ENCODE measurements around the gene COX14.

DNA sequence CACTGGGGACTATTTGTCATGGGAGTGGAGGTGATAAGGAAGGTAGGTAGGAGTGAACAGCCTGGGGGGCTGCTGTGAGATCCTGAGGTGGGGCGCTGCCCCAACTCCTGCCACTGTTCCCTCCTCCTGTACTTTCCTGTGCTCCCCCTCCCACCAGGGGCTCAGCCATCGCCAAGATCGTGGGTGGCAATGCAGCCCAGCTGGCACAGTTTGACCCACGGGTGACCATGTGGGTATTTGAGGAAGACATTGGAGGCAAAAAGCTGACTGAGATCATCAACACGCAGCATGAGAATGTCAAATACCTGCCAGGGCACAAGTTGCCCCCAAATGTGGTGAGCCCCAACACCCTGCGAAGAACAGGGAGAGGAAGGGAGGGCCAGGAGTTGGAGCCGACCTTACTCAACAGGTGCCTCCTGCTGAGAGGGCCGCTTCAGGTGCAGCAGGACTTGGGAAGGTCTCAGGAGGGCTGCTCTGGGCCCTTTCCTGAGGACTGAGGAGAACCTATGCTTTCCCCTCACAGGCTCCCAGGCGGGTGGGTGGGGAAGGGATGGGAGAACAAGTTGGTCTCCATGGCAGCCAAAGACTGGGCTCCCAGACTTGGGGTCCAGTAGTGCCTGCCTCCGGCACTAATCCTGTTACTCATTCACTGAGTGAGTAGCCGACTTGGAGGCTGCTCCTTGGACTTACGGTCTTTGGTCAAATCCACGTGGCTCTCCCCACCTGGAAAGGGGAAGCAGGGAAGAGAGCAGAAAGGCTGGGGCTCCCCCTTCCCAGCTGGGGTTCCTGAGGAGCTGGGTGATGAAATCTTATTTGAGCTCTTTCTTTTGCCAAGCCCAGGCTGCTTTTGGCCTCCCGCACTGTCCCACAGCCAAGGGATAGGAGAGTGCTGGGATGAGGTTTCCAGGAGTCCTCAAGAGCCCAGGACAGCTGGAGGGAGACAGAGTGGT, 7.3 kb upstream of the COX14 start:
- TF ChIP-seq, protein P1, sequence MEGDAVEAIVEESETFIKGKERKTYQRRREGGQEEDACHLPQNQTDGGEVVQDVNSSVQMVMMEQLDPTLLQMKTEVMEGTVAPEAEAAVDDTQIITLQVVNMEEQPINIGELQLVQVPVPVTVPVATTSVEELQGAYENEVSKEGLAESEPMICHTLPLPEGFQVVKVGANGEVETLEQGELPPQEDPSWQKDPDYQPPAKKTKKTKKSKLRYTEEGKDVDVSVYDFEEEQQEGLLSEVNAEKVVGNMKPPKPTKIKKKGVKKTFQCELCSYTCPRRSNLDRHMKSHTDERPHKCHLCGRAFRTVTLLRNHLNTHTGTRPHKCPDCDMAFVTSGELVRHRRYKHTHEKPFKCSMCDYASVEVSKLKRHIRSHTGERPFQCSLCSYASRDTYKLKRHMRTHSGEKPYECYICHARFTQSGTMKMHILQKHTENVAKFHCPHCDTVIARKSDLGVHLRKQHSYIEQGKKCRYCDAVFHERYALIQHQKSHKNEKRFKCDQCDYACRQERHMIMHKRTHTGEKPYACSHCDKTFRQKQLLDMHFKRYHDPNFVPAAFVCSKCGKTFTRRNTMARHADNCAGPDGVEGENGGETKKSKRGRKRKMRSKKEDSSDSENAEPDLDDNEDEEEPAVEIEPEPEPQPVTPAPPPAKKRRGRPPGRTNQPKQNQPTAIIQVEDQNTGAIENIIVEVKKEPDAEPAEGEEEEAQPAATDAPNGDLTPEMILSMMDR (conservative IDR thresholded peaks at IDR 0.05; ENCODE audit: low read length): no peak
- no peak for TF ChIP-seq EZH2phosphoT487 (IDR thresholded peaks at IDR 0.05; ENCODE audit: borderline replicate concordance)
